GM21515 (cell line): ENCODE data around the gene RPUSD1.
A peak's percentile ranks its signal among the peaks of the same experiment; 100 is the strongest.
"Not testable (repeated sequence)": the region's sequence is repeated elsewhere in the genome, so short reads cannot be mapped to it uniquely, and the experiment has no call there.

Experiments used
- ATAC-seq: cut with Tn5 transposase; IDR thresholded peaks from one replicate; pipeline ENCODE4 v1.9.1; 2021; ENCODE audit not compliant: unreplicated experiment

RPUSD1 gene

GRCh38 chr16:787978-788398, at the start of gene RPUSD1:
Gene RPUSD1, minus strand, starts transcription at chr16:788381. Its CDS starts 644 bp downstream, at chr16:787737.
- ATAC-seq: peak; percentile 12

- not testable (repeated sequence) for ATAC-seq
These were observed 48.6 kb upstream of the RPUSD1 start for GRCh38 chr16:836822-837221.

- ATAC-seq: no peak
These were observed 48.0 kb upstream of the RPUSD1 start for GRCh38 chr16:836221-836620.

- ATAC-seq: no peak
These were observed 47.2 kb upstream of the RPUSD1 start for GRCh38 chr16:835373-835772.

- no peak for ATAC-seq
These were observed 45.2 kb upstream of the RPUSD1 start for GRCh38 chr16:833411-833810.

- no peak for ATAC-seq
These were observed 44.6 kb upstream of the RPUSD1 start for GRCh38 chr16:832652-833336.

GRCh38 chr16:831571-832413, 43.6 kb upstream of the RPUSD1 start:
- ATAC-seq: no peak

GRCh38 chr16:830871-831570, 42.8 kb upstream of the RPUSD1 start:
- ATAC-seq: no peak

- ATAC-seq: no peak
These were observed 42.1 kb upstream of the RPUSD1 start for GRCh38 chr16:830107-830870.

GRCh38 chr16:828891-829290, 40.7 kb upstream of the RPUSD1 start:
- no peak for ATAC-seq

GRCh38 chr16:827513-827912, 39.3 kb upstream of the RPUSD1 start:
- ATAC-seq: no peak

- no peak for ATAC-seq
These were observed 37.3 kb upstream of the RPUSD1 start for GRCh38 chr16:825341-826061.

- no peak for ATAC-seq
These were observed 36.4 kb upstream of the RPUSD1 start for GRCh38 chr16:824601-825000.

GRCh38 chr16:824194-824593, 36.0 kb upstream of the RPUSD1 start:
- ATAC-seq: no peak

- ATAC-seq: no peak
These were observed 34.7 kb upstream of the RPUSD1 start for GRCh38 chr16:822909-823297.

GRCh38 chr16:822174-822908, 34.2 kb upstream of the RPUSD1 start:
- no peak for ATAC-seq

GRCh38 chr16:821751-822150, 33.6 kb upstream of the RPUSD1 start:
- no peak for ATAC-seq

- ATAC-seq: no peak
These were observed 32.6 kb upstream of the RPUSD1 start for GRCh38 chr16:820748-821147.

- not testable (repeated sequence) for ATAC-seq
These were observed 31.8 kb upstream of the RPUSD1 start for GRCh38 chr16:820044-820408.
